Endothelial cell of umbilical vein (primary cell): ENCODE measurements around the gene MRPS12.

Experiments
- CTCF ChIP-seq, 2 donors: IDR thresholded peaks; 1 replicate in 1 of 2; 2 replicates in 1 of 2; pipeline ENCODE4 v1.5.1; 2011; ENCODE audit warnings: low read length in 2 of 2, mild to moderate bottlenecking in 2 of 2, moderate library complexity in 2 of 2, control low read depth in 1 of 2, inconsistent platforms in 1 of 2, low read depth in 1 of 2; ENCODE audit not compliant: insufficient read depth in 1 of 2; ENCODE audit errors: extremely low read depth in 1 of 2
- EZH2 ChIP-seq: IDR thresholded peaks from 2 replicates; pipeline ENCODE4 v1.6.1; 2012; ENCODE audit warnings: borderline replicate concordance, low read depth, mild to moderate bottlenecking, moderate library complexity, low read length, inconsistent platforms; ENCODE audit not compliant: severe bottlenecking
- GATA2 ChIP-seq: IDR thresholded peaks from 2 replicates; pipeline ENCODE4 v1.7.0; 2011; ENCODE audit warnings: low read depth, mild to moderate bottlenecking, moderate library complexity, mixed read lengths, low read length; ENCODE audit not compliant: insufficient read length, insufficient read depth
- JUN ChIP-seq: IDR thresholded peaks from 2 replicates; pipeline ENCODE4 v1.6.1; 2011; ENCODE audit warnings: borderline replicate concordance, low read depth; ENCODE audit not compliant: insufficient read length, insufficient read depth
- MAX ChIP-seq: IDR thresholded peaks from 2 replicates; pipeline ENCODE4 v1.6.1; 2011; ENCODE audit not compliant: insufficient read depth, insufficient read length
- POLR2A ChIP-seq: IDR thresholded peaks from 2 replicates; pipeline ENCODE4 v1.6.1; 2012; ENCODE audit warnings: low read depth, mild to moderate bottlenecking, control low read depth, low read length
- POLR2AphosphoS5 ChIP-seq: IDR thresholded peaks from 2 replicates; pipeline ENCODE4 v1.6.1; 2012; ENCODE audit warnings: low read depth, mild to moderate bottlenecking, control low read depth, low read length, moderate library complexity; ENCODE audit not compliant: insufficient read depth

DNA sequence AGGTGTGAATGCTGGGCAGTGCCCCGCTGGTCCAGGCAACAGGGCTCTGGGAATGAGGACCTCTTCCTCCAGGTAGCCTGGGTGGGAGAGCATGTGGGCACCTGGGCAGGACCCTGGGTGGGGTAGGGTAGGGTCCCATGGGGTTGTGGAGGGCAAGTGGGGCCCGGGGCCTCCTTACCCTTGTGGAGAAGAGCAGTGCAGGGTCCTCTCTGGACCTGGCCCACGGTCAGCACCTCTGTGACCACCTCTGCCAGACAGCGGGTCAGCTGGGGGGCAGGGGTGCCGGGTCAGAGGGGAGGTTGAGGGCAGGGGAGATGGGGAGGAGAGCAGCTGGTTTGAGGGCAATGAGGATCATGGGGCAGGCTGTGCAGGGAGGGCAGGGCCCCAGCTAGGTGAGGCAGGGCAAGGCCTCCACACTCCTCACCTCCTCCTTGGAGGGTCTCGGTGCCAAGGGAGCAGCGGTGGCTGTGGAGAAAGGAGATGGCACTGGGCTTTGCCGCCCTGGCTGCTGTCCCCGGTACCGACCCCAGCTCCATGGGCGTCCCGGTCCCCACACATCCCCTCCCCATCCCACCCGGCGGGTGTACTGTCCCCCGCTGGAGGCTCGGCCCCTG is 19.2 kb upstream of the MRPS12 start:
- TF ChIP-seq JUN (no peak), CTCF (IDR thresholded peaks at IDR 0.05; ENCODE audit: extremely low read depth in 1 of 2, insufficient read depth in 1 of 2, low read depth in 1 of 2, low read length in 2 of 2) (no peak), POLR2A (no peak), MAX (no peak), GATA2 (no peak), EZH2 (no peak), POLR2AphosphoS5 (no peak)
